GM23338 (cell line): Measurements from ENCODE around the gene BCL2L14.

Experiments
- CTCF ChIP-seq, 2 experiments: fragments of 200-600 bp in 1 of 2; sonication (generic) in 1 of 2; conservative IDR thresholded peaks; 2 replicates each; pipeline versions ENCODE4 v1.5.1 to v1.6.1; 2016 to 2017; ENCODE audit warnings: antibody characterized with exemption in 2 of 2, low read depth in 2 of 2, mild to moderate bottlenecking in 2 of 2, moderate library complexity in 1 of 2
- ETS1 ChIP-seq: IDR thresholded peaks from 2 replicates; pipeline ENCODE4 v1.6.1; 2016; ENCODE audit warnings: antibody characterized with exemption
- EZH2 ChIP-seq: fragments of 200-600 bp; sonication (generic); IDR thresholded peaks from one replicate; pipeline ENCODE4 v1.8.0; 2017; ENCODE audit warnings: antibody characterized with exemption, mild to moderate bottlenecking, low read depth; ENCODE audit not compliant: unreplicated experiment
- EZH2phosphoT487 ChIP-seq: fragments of 200-600 bp; sonication (generic); IDR thresholded peaks from one replicate; pipeline ENCODE4 v1.8.1; 2018; ENCODE audit warnings: antibody characterized with exemption; ENCODE audit not compliant: unreplicated experiment
- NANOG ChIP-seq: IDR thresholded peaks from 2 replicates; pipeline ENCODE4 v1.6.1; 2016; ENCODE audit warnings: antibody characterized with exemption, borderline replicate concordance
- POLR2AphosphoS5 ChIP-seq: IDR thresholded peaks from 2 replicates; pipeline ENCODE4 v1.6.1; 2016; ENCODE audit warnings: antibody characterized with exemption, low read depth
- REST ChIP-seq: IDR thresholded peaks from one replicate; pipeline ENCODE4 v1.6.1; 2018; ENCODE audit warnings: antibody characterized with exemption; ENCODE audit not compliant: unreplicated experiment

- TF ChIP-seq CTCF (conservative IDR thresholded peaks at IDR 0.05; ENCODE audit: low read depth in 2 of 2) (no peak), EZH2phosphoT487 (no peak), EZH2 (no peak), POLR2AphosphoS5 (no peak), NANOG (no peak), REST (no peak), ETS1 (no peak)
Observed at GRCh38 chr12:12079291-12079690, 8.6 kb downstream of the BCL2L14 start.
